ENCODE results near the gene PALM3. TPM values are rescaled to one million over a fixed set of nuclear protein-coding genes. Genes with fewer than 3 reads are reported as not detected.

PALM3 gene
- total and polyA plus RNA-seq, 10 of the 15 experiments (the other 5 are each of a cell fraction or from before 2014, with no cell fraction given) = 0.07 TPM; not detected in 9

DNA sequence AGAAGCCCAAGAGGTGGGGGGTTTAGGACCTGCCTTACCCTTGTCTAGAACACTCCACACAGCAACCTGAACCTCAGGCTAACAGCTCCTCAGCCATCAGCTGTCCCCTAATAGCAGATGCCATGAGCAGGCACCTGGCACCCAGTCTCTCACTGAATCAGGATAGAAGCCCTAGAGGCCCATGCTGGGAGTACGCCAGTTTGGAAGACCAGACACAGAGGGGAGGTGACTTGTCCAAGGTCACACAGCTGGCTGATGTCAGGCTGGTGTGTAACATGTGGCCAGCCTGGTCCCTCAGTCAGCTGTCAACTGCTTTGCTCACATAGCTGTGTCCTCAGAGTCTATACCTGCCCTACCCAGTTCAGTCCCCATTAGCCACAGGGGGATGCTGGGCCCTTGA, 41.4 kb upstream of the PALM3 start:
- peaks cover 6 to 7% of the 10 kb centered on the region in 2 experiments; a peak in 2 of 4 replicates for H3K36me3 ChIP-seq (ENCODE audit: control insufficient read depth in 2 of 2, insufficient read depth in 2 of 2, low read length in 1 of 2)
- H3K9me3 ChIP-seq (replicated peaks; ENCODE audit: control insufficient read depth, insufficient read depth, low read length) = no peaks in the 10 kb centered on the region
- CTCF ChIA-PET = interaction anchor here (1.1 to 2.2 kb wide), 3 partner anchors 11 to 29 kb away, joined by 3 to 12 read pairs (median 5); no protein-coding TSS in a partner anchor
- H3K79me2 ChIP-seq (ENCODE audit: control insufficient read depth, insufficient read depth, low read length) = no peaks in the 10 kb centered on the region
- no peak for FAIRE-seq
- in situ Hi-C loops (cut with MboI) (no loop called here), intact Hi-C loops (cut with micrococcal nuclease; ENCODE audit: unreplicated experiment) (no loop called here)
- SMC1A ChIA-PET (ENCODE audit: uncharacterized antibody, unreplicated experiment) = interaction anchor here (1.4 kb wide), 1 partner anchor 11 kb away, joined by 3 read pairs; no protein-coding TSS in a partner anchor
- no peak overlapping the region for H3K9ac ChIP-seq (ENCODE audit: control insufficient read depth, insufficient read depth, low read length)
- H2AFZ ChIP-seq (ENCODE audit: control insufficient read depth, low read depth, low read length) = no peak overlapping the region
- ATAC-seq = peak; percentile 56
- TF ChIP-seq ZBTB11 (CRISPR knock-in tag; IDR thresholded peaks at IDR 0.05) = no peak
- RAD21 ChIA-PET (ENCODE audit: unreplicated experiment) = no interaction called here
- H3K27ac ChIP-seq (ENCODE audit: control insufficient read depth, insufficient read depth) = no peak overlapping the region
- H4K20me1 ChIP-seq (ENCODE audit: control insufficient read depth, insufficient read depth) = no peaks in the 10 kb centered on the region
- BruUV-seq (replicated peaks) = no TSS peak
- no peaks in the 10 kb centered on the region for H3K27me3 ChIP-seq (replicated peaks in 1 of 2; ENCODE audit: control insufficient read depth in 2 of 2, insufficient read depth in 2 of 2, low read length in 1 of 2)
- POLR2A ChIA-PET = interaction anchor here (0.6 kb wide), 1 partner anchor 169 kb away, joined by 3 read pairs; no protein-coding TSS in a partner anchor
- DNase-seq (ENCODE audit: low read depth, low spot score) = no peak
- H3K4me1 ChIP-seq (ENCODE audit: control insufficient read depth, insufficient read depth, low read length) = no peaks in the 10 kb centered on the region
- no peak overlapping the region for H3K4me3 ChIP-seq
- no peak overlapping the region for H3K4me2 ChIP-seq (ENCODE audit: control insufficient read depth, insufficient read depth)
- 50% methylated on average over 1 of the region's 1 CpG for WGBS (ENCODE audit: insufficient coverage, insufficient replicate concordance, low lambda C conversion rate, missing lambda C conversion rate)

DNA sequence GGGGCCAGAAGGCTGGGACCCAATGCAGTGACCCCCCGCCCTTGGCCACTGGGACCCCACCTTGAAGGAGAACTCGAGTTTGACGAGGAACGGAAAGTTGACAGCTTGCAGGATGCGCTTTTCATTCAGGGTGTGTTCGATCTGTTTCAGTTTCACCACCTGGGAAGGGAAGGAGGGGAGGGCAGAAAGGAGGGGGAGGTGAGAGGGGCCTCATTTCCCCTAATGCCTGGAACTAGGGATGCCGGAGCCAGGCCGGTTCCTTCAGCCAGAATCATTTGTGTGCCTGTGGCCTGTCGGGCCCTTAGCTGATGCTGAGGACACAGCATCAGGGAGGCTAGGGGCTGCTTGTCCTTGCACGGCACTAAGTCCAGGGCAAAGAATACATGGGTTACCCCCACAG, 40.9 kb upstream of the PALM3 start:
- Histone ChIP-seq H3K9ac (ENCODE audit: control insufficient read depth, insufficient read depth, low read length) (no peak overlapping the region), H3K4me3 (no peak overlapping the region), H3K79me2 (ENCODE audit: control insufficient read depth, insufficient read depth, low read length) (no peaks in the 10 kb centered on the region), H3K9me3 (replicated peaks; ENCODE audit: control insufficient read depth, insufficient read depth, low read length) (no peaks in the 10 kb centered on the region), H3K4me1 (ENCODE audit: control insufficient read depth, insufficient read depth, low read length) (no peaks in the 10 kb centered on the region), H3K4me2 (ENCODE audit: control insufficient read depth, insufficient read depth) (no peak overlapping the region), H4K20me1 (ENCODE audit: control insufficient read depth, insufficient read depth) (no peaks in the 10 kb centered on the region), H3K27me3 (replicated peaks in 1 of 2; ENCODE audit: control insufficient read depth in 2 of 2, insufficient read depth in 2 of 2, low read length in 1 of 2) (no peaks in the 10 kb centered on the region), H3K36me3 (ENCODE audit: control insufficient read depth in 2 of 2, insufficient read depth in 2 of 2, low read length in 1 of 2) (peaks cover 6 to 10% of the 10 kb centered on the region in 2 experiments; a peak in 2 of 4 replicates), H2AFZ (ENCODE audit: control insufficient read depth, low read depth, low read length) (no peak overlapping the region), H3K27ac (ENCODE audit: control insufficient read depth, insufficient read depth) (no peak overlapping the region)
- no peak for FAIRE-seq
- CTCF ChIA-PET = interaction anchor here (1.1 to 2.2 kb wide), 2 partner anchors 12 to 29 kb away, joined by 5 to 12 read pairs; no protein-coding TSS in a partner anchor
- no TSS peak for BruUV-seq (replicated peaks)
- in situ Hi-C loops (cut with MboI) (no loop called here), intact Hi-C loops (cut with micrococcal nuclease; ENCODE audit: unreplicated experiment) (no loop called here)
- RAD21 ChIA-PET (ENCODE audit: unreplicated experiment) = no interaction called here
- POLR2A ChIA-PET = no interaction called here
- DNase-seq (ENCODE audit: low read depth, low spot score) = no peak
- TF ChIP-seq SIN3A (IDR thresholded peaks at IDR 0.05; ENCODE audit: low read depth, low read length) = no peak
- SMC1A ChIA-PET (ENCODE audit: uncharacterized antibody, unreplicated experiment) = no interaction called here
- ATAC-seq = no peak
- WGBS (ENCODE audit: insufficient coverage, insufficient replicate concordance, low lambda C conversion rate, missing lambda C conversion rate) = 94% methylated on average over 10 of the region's 10 CpGs

Measured in GM12878 (cell line).